Mesothelial cell of epicardium (in vitro differentiated cells): Measurements from ENCODE around the gene PTPN22. TPM values are rescaled to one million over a fixed set of nuclear protein-coding genes. Genes with fewer than 3 reads are reported as not detected.
A peak's percentile ranks its signal among the peaks of the same experiment; 100 is the strongest.

ENCODE experiments used
- DNase-seq, 2 experiments: peaks; one replicate each; pipeline ENCODE4 v3.0.0; 2021; ENCODE audit warnings: low spot score in 2 of 2; ENCODE audit not compliant: unreplicated experiment in 2 of 2
- H3K27ac Mint-ChIP-seq: 2 replicates; pipeline ENCODE4 v1.8.0; 2021; ENCODE audit warnings: mixed read lengths
- H3K27me3 Mint-ChIP-seq: 2 replicates; pipeline ENCODE4 v1.8.0; 2021; ENCODE audit warnings: low read depth, mixed read lengths
- H3K36me3 Mint-ChIP-seq: 2 replicates; pipeline ENCODE4 v1.8.0; 2021; ENCODE audit warnings: mixed read lengths
- H3K4me1 Mint-ChIP-seq: 2 replicates; pipeline ENCODE4 v1.8.0; 2021; ENCODE audit warnings: mixed read lengths
- H3K4me3 Mint-ChIP-seq: 2 replicates; pipeline ENCODE4 v1.8.0; 2021; ENCODE audit warnings: mild to moderate bottlenecking, moderate library complexity, mixed read lengths
- H3K9me3 Mint-ChIP-seq: 2 replicates; pipeline ENCODE4 v1.8.0; 2021; ENCODE audit warnings: mixed read lengths
- CTCF ChIP-seq: fragments of 200-600 bp; sonication (generic); IDR thresholded peaks from one replicate; pipeline ENCODE4 v1.5.0; 2021; ENCODE audit warnings: antibody characterized with exemption; ENCODE audit not compliant: unreplicated experiment
- total RNA-seq: library from RNA; stranded (reverse); gene quantifications from 3 replicates; pipeline ENCODE4 v1.2.1, GENCODE V29; 2021

The PTPN22 gene
- total RNA-seq, 1 donor from 2014 or later: not detected

DNA sequence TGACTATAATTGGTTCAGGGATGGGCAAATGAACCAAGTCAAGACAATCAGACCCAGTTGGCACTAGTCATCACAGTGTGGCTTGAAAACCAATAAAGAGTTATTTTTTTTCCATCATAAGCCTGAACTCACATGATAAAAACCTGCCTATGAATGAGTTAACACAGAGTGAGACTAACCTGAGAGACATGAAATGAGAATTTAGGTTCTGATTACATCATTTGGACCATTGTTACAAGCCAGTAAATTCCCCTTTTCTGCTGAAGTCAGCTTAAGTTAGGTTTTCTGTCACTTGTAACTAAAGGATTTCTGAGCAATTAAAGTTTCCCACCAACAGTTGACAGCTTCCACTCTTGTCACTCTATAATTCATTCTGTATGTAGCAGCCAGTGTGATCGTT, 49.6 kb downstream of the PTPN22 start:
- Mint-ChIP-seq H3K27me3 (no peaks in the 10 kb centered on the region), H3K4me1 (no peaks in the 10 kb centered on the region), H3K9me3 (no peaks in the 10 kb centered on the region), H3K27ac (no peak overlapping the region), H3K36me3 (no peaks in the 10 kb centered on the region), H3K4me3 (no peak overlapping the region)
- no peak for TF ChIP-seq CTCF
- DNase-seq: no peak

- H3K4me3 Mint-ChIP-seq: no peak overlapping the region
- H3K27me3 Mint-ChIP-seq: no peaks in the 10 kb centered on the region
- no peaks in the 10 kb centered on the region for H3K4me1 Mint-ChIP-seq
- TF ChIP-seq CTCF: no peak
- no peak overlapping the region for H3K27ac Mint-ChIP-seq
- no peak for DNase-seq
- no peaks in the 10 kb centered on the region for H3K9me3 Mint-ChIP-seq
- H3K36me3 Mint-ChIP-seq: no peaks in the 10 kb centered on the region
Measured at GRCh38 chr1:113818578-113818977, 52.9 kb downstream of the PTPN22 start.

GRCh38 chr1:113813218-113813617, 58.3 kb downstream of the PTPN22 start:
- no peak for DNase-seq
- Mint-ChIP-seq H3K27me3 (no peaks in the 10 kb centered on the region), H3K4me1 (peaks cover 18% of the 10 kb centered on the region), H3K4me3 (peak overlapping the region; percentile 98), H3K27ac (peak overlapping the region; percentile 21), H3K36me3 (peaks cover 4% of the 10 kb centered on the region), H3K9me3 (peaks cover 4% of the 10 kb centered on the region)
- TF ChIP-seq CTCF: no peak

DNA sequence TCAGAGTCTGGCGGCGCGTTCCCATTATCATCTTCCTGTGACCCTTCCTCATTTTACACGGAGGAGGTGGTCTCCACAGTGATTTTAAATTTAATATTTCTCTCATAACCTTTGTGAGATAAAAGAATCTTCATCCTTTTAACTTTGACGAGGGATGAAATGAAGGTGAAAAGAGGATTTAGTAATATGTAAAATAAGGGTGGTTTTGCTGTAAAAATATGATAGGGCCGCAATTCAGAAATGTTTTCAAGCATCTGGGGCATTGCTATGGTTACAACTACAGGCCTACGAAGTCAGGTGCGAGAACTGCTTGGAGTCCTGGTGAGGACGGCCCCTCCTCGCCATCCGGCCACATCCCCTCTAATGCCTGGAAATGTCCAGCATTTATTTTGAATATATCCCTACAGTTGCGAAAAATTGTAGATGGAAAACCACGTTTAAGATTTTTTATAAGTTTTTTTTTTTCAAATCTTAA, 58.8 kb downstream of the PTPN22 start:
- H3K4me3 Mint-ChIP-seq: peak overlapping the region; percentile 98
- H3K27me3 Mint-ChIP-seq: no peaks in the 10 kb centered on the region
- H3K27ac Mint-ChIP-seq: peak overlapping the region; percentile 98
- peaks cover 6% of the 10 kb centered on the region for H3K36me3 Mint-ChIP-seq
- no peak for TF ChIP-seq CTCF
- no peak for DNase-seq
- peaks cover 4% of the 10 kb centered on the region for H3K9me3 Mint-ChIP-seq
- peaks cover 18% of the 10 kb centered on the region for H3K4me1 Mint-ChIP-seq

DNA sequence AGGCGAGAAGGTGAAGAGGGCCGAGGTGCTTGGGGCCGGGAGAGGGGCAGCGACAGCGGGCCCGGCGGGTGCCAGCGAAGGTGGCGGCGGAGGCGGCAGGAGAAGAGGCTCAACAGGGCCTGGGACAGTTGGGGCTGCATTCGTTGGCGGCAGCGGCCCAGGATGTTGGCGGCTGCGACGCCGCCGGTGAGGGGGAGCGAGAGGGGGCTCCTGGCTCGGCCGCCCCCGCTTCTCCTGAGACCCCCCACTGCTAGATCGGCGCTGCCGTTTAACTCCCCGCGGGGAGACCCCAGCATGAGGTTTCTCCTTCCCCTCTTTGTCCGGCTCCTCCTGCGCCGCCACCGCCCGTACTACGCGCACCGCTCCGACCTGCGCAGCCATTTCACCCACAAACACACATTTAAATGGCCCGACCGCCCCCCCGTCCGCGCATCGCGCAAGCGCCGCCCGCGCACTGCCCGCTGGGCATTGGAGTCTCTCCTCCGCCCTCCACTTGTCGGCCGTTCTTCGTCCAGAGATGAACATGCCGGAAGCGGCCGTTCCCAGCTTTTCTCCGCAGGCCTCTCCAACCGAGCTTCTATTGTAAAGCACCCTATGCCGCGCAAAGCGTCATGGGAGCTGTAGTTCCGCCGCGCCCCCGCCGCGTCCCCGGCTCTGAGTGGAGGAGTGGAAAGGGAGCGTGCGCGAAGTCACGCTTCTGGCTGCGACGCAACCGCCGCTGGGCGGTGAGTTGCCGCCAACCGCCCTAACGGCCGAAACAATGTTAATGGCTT, 59.4 kb downstream of the PTPN22 start, which contains the start of gene RSBN1:
TSS of gene RSBN1 (minus strand) at position 589 of the 773 bp plus-strand sequence. CDS start at position 525, 64 bp downstream.
- Mint-ChIP-seq H3K27ac (peak within 1 kb of the TSS; percentile 98), H3K36me3 (peaks cover 8% of the 10 kb centered on the region), H3K27me3 (no peaks in the 10 kb centered on the region), H3K4me3 (peak within 1 kb of the TSS; percentile 98), H3K4me1 (peaks cover 18% of the 10 kb centered on the region), H3K9me3 (peaks cover 4% of the 10 kb centered on the region)
- DNase-seq: peak; percentile 93 to 98
- TF ChIP-seq CTCF: no peak
